ENCODE measurements around the gene GIPR.

The GIPR gene

GRCh38 chr19:45693106-45693788, 25.2 kb downstream of the GIPR start:
- Histone ChIP-seq H4K20me1 (ENCODE audit: control insufficient read depth, insufficient read depth, low read depth, low read length) (peaks cover 9% of the 10 kb centered on the region), H3K9me3 (ENCODE audit: control insufficient read depth, insufficient read depth, low read length) (no peaks in the 10 kb centered on the region), H3K4me1 (ENCODE audit: control insufficient read depth, low read length) (peaks cover 15% of the 10 kb centered on the region), H3K79me2 (ENCODE audit: control insufficient read depth, low read length) (peaks cover 53% of the 10 kb centered on the region), H3K4me2 (ENCODE audit: low read length) (peak overlapping the region; percentile 95), H3K27me3 (ENCODE audit: control insufficient read depth, low read length) (no peaks in the 10 kb centered on the region), H3K27ac (ENCODE audit: low read depth, low read length) (peak overlapping the region; percentile 77), H3K4me3 (ENCODE audit: low read length) (peak overlapping the region; percentile 99), H3K9me2 (replicated peaks; ENCODE audit: control insufficient read depth, low read length) (no peaks in the 10 kb centered on the region), H3F3A (ENCODE audit: control insufficient read depth, insufficient read depth) (no peaks in the 10 kb centered on the region), H3K36me3 (ENCODE audit: control insufficient read depth, low read length) (peaks cover 63% of the 10 kb centered on the region)
- TF ChIP-seq EZH2phosphoT487 (IDR thresholded peaks at IDR 0.05; ENCODE audit: borderline replicate concordance, low read length) = no peak
- TF ChIP-seq CTCF (IDR thresholded peaks at IDR 0.05; ENCODE audit: low read depth, low read length, poor library complexity, severe bottlenecking) = peak; percentile 99

GRCh38 chr19:45701676-45702075, 33.7 kb downstream of the GIPR start:
- Histone ChIP-seq H3K4me3 (ENCODE audit: low read length) (no peak overlapping the region), H4K20me1 (ENCODE audit: control insufficient read depth, insufficient read depth, low read depth, low read length) (no peaks in the 10 kb centered on the region), H3K27ac (ENCODE audit: low read depth, low read length) (no peak overlapping the region), H3F3A (ENCODE audit: control insufficient read depth, insufficient read depth) (peaks cover 12% of the 10 kb centered on the region), H3K4me2 (ENCODE audit: low read length) (no peak overlapping the region), H3K79me2 (ENCODE audit: control insufficient read depth, low read length) (no peaks in the 10 kb centered on the region), H3K36me3 (ENCODE audit: control insufficient read depth, low read length) (peaks cover 46% of the 10 kb centered on the region), H3K9me3 (ENCODE audit: control insufficient read depth, insufficient read depth, low read length) (no peaks in the 10 kb centered on the region), H3K9me2 (replicated peaks; ENCODE audit: control insufficient read depth, low read length) (no peaks in the 10 kb centered on the region), H3K27me3 (ENCODE audit: control insufficient read depth, low read length) (no peaks in the 10 kb centered on the region), H3K4me1 (ENCODE audit: control insufficient read depth, low read length) (peaks cover 27% of the 10 kb centered on the region)
- no peak for TF ChIP-seq EZH2phosphoT487 (IDR thresholded peaks at IDR 0.05; ENCODE audit: borderline replicate concordance, low read length)
- TF ChIP-seq CTCF (IDR thresholded peaks at IDR 0.05; ENCODE audit: low read depth, low read length, poor library complexity, severe bottlenecking) = no peak

GRCh38 chr19:45705115-45705514, 37.1 kb downstream of the GIPR start:
- H3K9me2 ChIP-seq (replicated peaks; ENCODE audit: control insufficient read depth, low read length) = no peaks in the 10 kb centered on the region
- H3K4me3 ChIP-seq (ENCODE audit: low read length) = no peak overlapping the region
- H3K9me3 ChIP-seq (ENCODE audit: control insufficient read depth, insufficient read depth, low read length) = no peaks in the 10 kb centered on the region
- H3K27ac ChIP-seq (ENCODE audit: low read depth, low read length) = peak overlapping the region; percentile 13; the same call in 1 of the 2 replicates
- peaks cover 43% of the 10 kb centered on the region for H3K4me1 ChIP-seq (ENCODE audit: control insufficient read depth, low read length)
- no peaks in the 10 kb centered on the region for H4K20me1 ChIP-seq (ENCODE audit: control insufficient read depth, insufficient read depth, low read depth, low read length)
- H3K36me3 ChIP-seq (ENCODE audit: control insufficient read depth, low read length) = peaks cover 35% of the 10 kb centered on the region
- H3K27me3 ChIP-seq (ENCODE audit: control insufficient read depth, low read length) = no peaks in the 10 kb centered on the region
- H3F3A ChIP-seq (ENCODE audit: control insufficient read depth, insufficient read depth) = peaks cover 31% of the 10 kb centered on the region
- H3K4me2 ChIP-seq (ENCODE audit: low read length) = no peak overlapping the region
- TF ChIP-seq EZH2phosphoT487 (IDR thresholded peaks at IDR 0.05; ENCODE audit: borderline replicate concordance, low read length) (no peak), CTCF (IDR thresholded peaks at IDR 0.05; ENCODE audit: low read depth, low read length, poor library complexity, severe bottlenecking) (no peak)
- peaks cover 2% of the 10 kb centered on the region; the same call in 1 of the 2 replicates for H3K79me2 ChIP-seq (ENCODE audit: control insufficient read depth, low read length)

Data from DOHH2 (cell line).